ENCODE measurements around the gene CACNA1D. TPM values are rescaled to one million over a fixed set of nuclear protein-coding genes. Genes with fewer than 3 reads are reported as not detected.

The CACNA1D gene
- total RNA-seq, 1 donor from 2014 or later = 1.1 TPM

DNA sequence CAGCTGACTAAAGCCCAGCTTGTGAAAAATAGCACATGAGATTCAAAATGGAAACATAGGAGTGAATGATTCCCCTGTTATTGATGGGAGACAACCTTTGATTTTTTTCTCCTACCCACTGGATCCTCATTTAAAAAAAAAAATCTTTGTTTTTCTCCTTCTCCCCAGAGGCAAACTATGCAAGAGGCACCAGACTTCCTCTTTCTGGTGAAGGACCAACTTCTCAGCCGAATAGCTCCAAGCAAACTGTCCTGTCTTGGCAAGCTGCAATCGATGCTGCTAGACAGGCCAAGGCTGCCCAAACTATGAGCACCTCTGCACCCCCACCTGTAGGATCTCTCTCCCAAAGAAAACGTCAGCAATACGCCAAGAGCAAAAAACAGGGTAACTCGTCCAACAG is 2.6 kb downstream of the CACNA1D start:
- intact Hi-C loops (cut with micrococcal nuclease) = no loop called here
- Histone ChIP-seq H3K4me1 (peaks cover 21% of the 10 kb centered on the region), H3K9me3 (replicated peaks) (no peaks in the 10 kb centered on the region), H3K36me3 (no peaks in the 10 kb centered on the region), H3K27me3 (ENCODE audit: low read depth) (peaks cover 90% of the 10 kb centered on the region), H3K4me3 (no peak overlapping the region), H3K27ac (replicated peaks) (no peak overlapping the region)
- TF ChIP-seq, protein P1, sequence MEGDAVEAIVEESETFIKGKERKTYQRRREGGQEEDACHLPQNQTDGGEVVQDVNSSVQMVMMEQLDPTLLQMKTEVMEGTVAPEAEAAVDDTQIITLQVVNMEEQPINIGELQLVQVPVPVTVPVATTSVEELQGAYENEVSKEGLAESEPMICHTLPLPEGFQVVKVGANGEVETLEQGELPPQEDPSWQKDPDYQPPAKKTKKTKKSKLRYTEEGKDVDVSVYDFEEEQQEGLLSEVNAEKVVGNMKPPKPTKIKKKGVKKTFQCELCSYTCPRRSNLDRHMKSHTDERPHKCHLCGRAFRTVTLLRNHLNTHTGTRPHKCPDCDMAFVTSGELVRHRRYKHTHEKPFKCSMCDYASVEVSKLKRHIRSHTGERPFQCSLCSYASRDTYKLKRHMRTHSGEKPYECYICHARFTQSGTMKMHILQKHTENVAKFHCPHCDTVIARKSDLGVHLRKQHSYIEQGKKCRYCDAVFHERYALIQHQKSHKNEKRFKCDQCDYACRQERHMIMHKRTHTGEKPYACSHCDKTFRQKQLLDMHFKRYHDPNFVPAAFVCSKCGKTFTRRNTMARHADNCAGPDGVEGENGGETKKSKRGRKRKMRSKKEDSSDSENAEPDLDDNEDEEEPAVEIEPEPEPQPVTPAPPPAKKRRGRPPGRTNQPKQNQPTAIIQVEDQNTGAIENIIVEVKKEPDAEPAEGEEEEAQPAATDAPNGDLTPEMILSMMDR (IDR thresholded peaks at IDR 0.05; ENCODE audit: borderline replicate concordance) = no peak
- DNase-seq = no peak

DNA sequence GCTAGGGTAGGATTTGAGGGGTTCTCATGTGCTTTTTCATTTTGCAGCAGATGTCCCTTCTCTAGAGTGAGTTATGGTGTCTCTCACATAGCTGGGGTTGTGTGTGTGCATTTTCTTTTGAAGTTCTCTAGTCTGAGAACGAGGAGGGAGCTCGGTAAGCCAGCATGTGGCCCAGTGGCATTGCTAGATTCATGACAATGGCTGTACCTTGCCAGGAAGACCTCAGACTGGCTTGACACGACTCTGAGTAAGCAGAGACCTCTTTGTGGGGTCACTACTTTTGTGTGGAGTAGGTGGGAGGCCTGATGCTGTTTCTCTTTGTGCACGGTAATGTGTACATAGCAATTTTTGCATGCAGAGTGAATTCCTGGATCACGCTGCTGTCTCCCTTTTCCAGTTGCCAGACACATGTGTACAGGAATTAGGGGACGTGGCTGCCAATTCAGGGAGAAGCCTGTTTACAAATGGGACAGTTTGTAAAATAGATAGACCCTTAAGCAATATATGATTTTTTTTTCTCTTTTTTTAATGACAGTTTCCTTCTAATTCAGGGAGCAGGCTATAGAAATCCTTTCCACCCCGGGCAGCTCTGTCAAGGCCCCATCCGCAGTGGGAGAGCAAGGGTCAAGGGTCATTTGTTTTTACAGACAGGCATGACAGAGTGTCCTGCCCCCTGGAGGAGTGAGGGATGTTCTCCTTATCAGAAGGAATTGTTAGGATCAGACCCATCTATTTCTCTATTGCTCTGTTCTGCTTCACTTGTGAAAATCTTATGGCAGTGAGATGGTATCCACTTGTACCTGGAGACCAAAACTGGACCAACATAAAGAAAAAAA is 4.6 kb downstream of the CACNA1D start:
- intact Hi-C loops (cut with micrococcal nuclease) = no loop called here
- H3K9me3 ChIP-seq (replicated peaks) = no peaks in the 10 kb centered on the region
- DNase-seq = no peak
- H3K36me3 ChIP-seq = no peaks in the 10 kb centered on the region
- peaks cover 16% of the 10 kb centered on the region for H3K4me1 ChIP-seq
- no peak overlapping the region for H3K27ac ChIP-seq (replicated peaks)
- TF ChIP-seq, protein P1 (IDR thresholded peaks at IDR 0.05; ENCODE audit: borderline replicate concordance) = no peak
- peaks cover 76% of the 10 kb centered on the region for H3K27me3 ChIP-seq (ENCODE audit: low read depth)
- no peak overlapping the region for H3K4me3 ChIP-seq

DNA sequence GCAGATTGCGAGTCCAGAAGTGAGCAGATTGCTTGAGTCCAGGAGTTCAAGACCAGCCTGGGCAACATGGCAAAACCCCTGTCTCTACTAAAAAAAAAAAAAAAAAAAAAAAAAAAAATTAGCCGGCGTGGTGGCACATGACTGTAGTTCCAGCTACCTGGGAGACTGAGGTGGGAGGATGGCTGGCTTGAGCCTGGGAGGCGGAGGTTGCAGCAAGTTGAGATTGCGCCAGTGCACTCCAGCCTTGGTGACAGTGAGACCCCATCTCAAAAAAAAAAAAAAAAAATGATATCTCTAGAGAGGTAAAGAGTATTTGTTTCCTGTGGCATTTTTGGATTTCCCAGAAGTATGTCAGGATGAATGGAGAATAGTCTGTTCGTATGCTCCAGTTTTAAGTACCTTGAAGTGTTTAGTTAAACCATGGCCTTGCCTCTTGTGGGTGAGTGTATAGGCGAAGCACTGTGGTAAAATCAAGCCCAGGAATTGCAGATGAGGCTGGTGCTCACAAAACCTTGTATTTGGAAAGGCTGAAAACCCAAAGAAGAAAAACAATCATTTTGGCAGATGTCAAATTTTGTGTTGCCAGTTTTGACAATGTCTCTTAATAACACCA is 5.9 kb downstream of the CACNA1D start:
- no peak for DNase-seq
- H3K27ac ChIP-seq (replicated peaks) = no peak overlapping the region
- H3K4me1 ChIP-seq = peaks cover 7% of the 10 kb centered on the region
- H3K4me3 ChIP-seq = no peak overlapping the region
- peaks cover 76% of the 10 kb centered on the region for H3K27me3 ChIP-seq (ENCODE audit: low read depth)
- H3K36me3 ChIP-seq = no peaks in the 10 kb centered on the region
- TF ChIP-seq, protein P1 (IDR thresholded peaks at IDR 0.05; ENCODE audit: borderline replicate concordance) = no peak
- no peaks in the 10 kb centered on the region for H3K9me3 ChIP-seq (replicated peaks)
- intact Hi-C loops (cut with micrococcal nuclease) = no loop called here

DNA sequence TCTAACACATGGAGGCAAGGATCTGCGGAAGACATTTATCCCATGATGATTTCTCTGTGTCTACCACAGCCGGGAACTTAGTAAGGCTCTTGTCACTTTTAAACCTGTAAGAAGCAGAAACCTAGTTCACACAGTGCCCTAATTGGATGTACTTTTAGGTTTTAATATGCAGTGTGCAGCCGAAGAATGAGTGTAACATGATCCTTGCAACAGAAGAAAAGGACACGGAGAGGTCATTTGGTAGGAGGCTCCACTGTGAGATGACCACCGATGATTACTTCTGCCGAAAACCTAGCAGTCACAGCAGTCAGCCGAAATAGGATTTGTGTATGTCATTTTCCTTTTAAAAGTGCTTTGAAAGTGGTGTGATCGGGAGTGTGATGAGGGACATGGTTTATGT is 6.8 kb downstream of the CACNA1D start:
- no peak for DNase-seq
- Histone ChIP-seq H3K4me1 (no peaks in the 10 kb centered on the region), H3K27ac (replicated peaks) (no peak overlapping the region), H3K36me3 (no peaks in the 10 kb centered on the region), H3K27me3 (ENCODE audit: low read depth) (peaks cover 76% of the 10 kb centered on the region), H3K9me3 (replicated peaks) (no peaks in the 10 kb centered on the region), H3K4me3 (no peak overlapping the region)
- TF ChIP-seq, protein P1 (IDR thresholded peaks at IDR 0.05; ENCODE audit: borderline replicate concordance) = no peak
- intact Hi-C loops (cut with micrococcal nuclease) = no loop called here

DNA sequence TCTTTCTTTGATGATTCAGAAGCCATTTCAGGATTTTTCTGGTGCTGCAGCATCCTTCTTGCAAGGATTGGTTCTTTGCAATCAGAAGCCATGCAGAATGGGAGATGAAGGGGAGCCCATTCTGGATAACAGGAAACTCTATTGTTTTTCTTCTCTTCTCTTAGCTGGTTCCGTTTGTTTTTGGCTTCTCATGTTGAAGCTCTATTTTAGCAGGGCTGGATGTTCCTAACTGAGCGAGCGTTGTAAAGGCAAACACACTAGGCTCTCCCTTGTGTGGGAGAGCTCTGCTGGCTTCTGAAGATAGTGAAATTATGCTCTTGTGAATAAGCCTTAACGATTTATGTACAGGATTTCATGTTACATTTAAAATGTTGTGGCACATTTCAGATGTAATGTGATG is 8.3 kb downstream of the CACNA1D start:
- TF ChIP-seq, protein P1 (IDR thresholded peaks at IDR 0.05; ENCODE audit: borderline replicate concordance) = no peak
- intact Hi-C loops (cut with micrococcal nuclease) = no loop called here
- peaks cover 76% of the 10 kb centered on the region for H3K27me3 ChIP-seq (ENCODE audit: low read depth)

More for the DNA sequence above, 8.3 kb downstream of the CACNA1D start:
- H3K36me3 ChIP-seq = no peaks in the 10 kb centered on the region
- no peaks in the 10 kb centered on the region for H3K4me1 ChIP-seq
- no peak overlapping the region for H3K27ac ChIP-seq (replicated peaks)
- no peaks in the 10 kb centered on the region for H3K9me3 ChIP-seq (replicated peaks)
- H3K4me3 ChIP-seq = no peak overlapping the region
- no peak for DNase-seq
